ENCODE data around the gene ZFP92. TPM values are rescaled to one million over a fixed set of nuclear protein-coding genes. Genes with fewer than 3 reads are reported as not detected.

Gene ZFP92
- total and polyA plus RNA-seq, 2 of the 8 experiments (the other 6 are each of a cell fraction or from before 2014, with no cell fraction given), result 0.14 to 0.41 TPM

DNA sequence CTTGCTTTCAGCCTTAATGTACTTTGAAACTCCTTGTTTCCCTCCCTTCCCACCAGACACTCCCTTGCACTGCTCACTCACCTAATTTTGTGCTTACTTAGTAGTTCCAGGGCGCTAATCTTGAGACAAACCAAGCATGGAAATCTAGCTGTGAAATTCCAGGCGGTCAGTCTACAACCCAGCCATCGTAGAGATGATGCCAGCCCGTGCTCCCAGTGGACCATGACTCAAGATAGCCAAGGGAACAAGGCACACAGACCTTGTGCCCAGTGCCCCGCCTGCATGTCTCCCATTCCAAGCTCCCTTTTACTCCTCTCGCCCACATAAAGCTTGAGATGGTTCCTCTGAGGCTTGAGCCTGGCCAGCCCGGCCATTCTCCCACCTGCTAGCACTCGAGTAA, 23.5 kb downstream of the ZFP92 start:
- ChIA-PET POLR2A (ENCODE audit: partially characterized antibody) (interaction anchor here (2.0 kb wide), 1 partner anchor 9 kb away, joined by 6 read pairs; no protein-coding TSS in a partner anchor), CTCF (ENCODE audit: partially characterized antibody) (interaction anchor here (1.0 to 1.5 kb wide), 3 partner anchors 11 to 18 kb away, joined by 3 to 4 read pairs (median 3); no protein-coding TSS in a partner anchor)
- DNase-seq (ENCODE audit: low read depth in 1 of 2, low spot score in 2 of 2) (no peak), FAIRE-seq (no peak)
- Histone ChIP-seq H2BK12ac (ENCODE audit: low read depth, low read length) (no peak overlapping the region), H4K91ac (replicated peaks; ENCODE audit: insufficient read length, low read length) (no peak overlapping the region), H2BK20ac (ENCODE audit: low read length) (no peak overlapping the region), H3K14ac (ENCODE audit: insufficient read length) (no peak overlapping the region), H3K4me1 (replicated peaks in 1 of 4; ENCODE audit: control insufficient read depth in 3 of 4, insufficient read depth in 4 of 4, low read length in 3 of 4) (no peaks in the 10 kb centered on the region), H4K8ac (ENCODE audit: extremely low read depth, insufficient read depth, low read length) (no peak overlapping the region), H3K4me3 (ENCODE audit: extremely low read depth in 1 of 4, insufficient read depth in 2 of 4, low read depth in 3 of 4, low read length in 4 of 4) (no peak overlapping the region), H3K27me3 (replicated peaks in 1 of 4; ENCODE audit: control insufficient read depth in 3 of 4, extremely low read depth in 1 of 4, insufficient read depth in 3 of 4, low read length in 3 of 4) (no peaks in the 10 kb centered on the region), H3K79me1 (ENCODE audit: low read depth, low read length) (no peaks in the 10 kb centered on the region), H3K18ac (ENCODE audit: extremely low read depth, low read length) (no peak overlapping the region), H4K20me1 (replicated peaks in 1 of 2; ENCODE audit: control insufficient read depth in 1 of 2, insufficient read depth in 2 of 2, low read length in 2 of 2) (no peaks in the 10 kb centered on the region), H3K4me2 (ENCODE audit: insufficient read depth in 1 of 2, low read depth in 2 of 2, low read length in 2 of 2) (no peak overlapping the region), H3K27ac (ENCODE audit: low read depth, low read length) (no peak overlapping the region), H2BK5ac (ENCODE audit: low read depth, low read length) (no peak overlapping the region), H2BK120ac (replicated peaks; ENCODE audit: low read depth, low read length) (no peak overlapping the region), H3K4ac (replicated peaks; ENCODE audit: insufficient read length, low read depth, low read length) (no peak overlapping the region), H3K9me3 (ENCODE audit: insufficient read depth in 2 of 2, low read depth in 1 of 2, low read length in 1 of 2) (no peaks in the 10 kb centered on the region), H4K5ac (ENCODE audit: insufficient read length, low read depth, low read length) (no peak overlapping the region), H3K36me3 (ENCODE audit: control insufficient read depth in 2 of 4, insufficient read depth in 4 of 4, low read length in 3 of 4) (no peaks in the 10 kb centered on the region), H2AK5ac (ENCODE audit: low read depth, low read length) (no peak overlapping the region), H3K56ac (replicated peaks; ENCODE audit: insufficient read length, low read depth, low read length) (no peak overlapping the region), H3K23me2 (ENCODE audit: low read depth, low read length) (no peaks in the 10 kb centered on the region), H2AFZ (ENCODE audit: low read length) (no peak overlapping the region), H3K9ac (replicated peaks in 1 of 4; ENCODE audit: extremely low read depth in 1 of 4, low read depth in 3 of 4, low read length in 3 of 4) (no peak overlapping the region), H3K79me2 (ENCODE audit: control insufficient read depth in 1 of 2, insufficient read depth in 2 of 2, low read length in 2 of 2) (no peaks in the 10 kb centered on the region), H3K23ac (ENCODE audit: insufficient read length) (no peak overlapping the region), H2BK15ac (ENCODE audit: low read length) (no peak overlapping the region)
- 80% methylated on average over 6 of the region's 8 CpGs; no CpG with 5 or more reads in 1 of the 2 experiments for WGBS, 2 experiments (ENCODE audit: extremely low coverage in 1 of 2, insufficient coverage in 1 of 2, insufficient read length in 1 of 2, insufficient replicate concordance in 2 of 2, low coverage in 1 of 2, low lambda C conversion rate in 2 of 2, missing lambda C conversion rate in 1 of 2)
- TF ChIP-seq CBX8 (IDR thresholded peaks at IDR 0.05; ENCODE audit: borderline replicate concordance, low read depth, low read length) (no peak), SIRT6 (IDR thresholded peaks at IDR 0.05; ENCODE audit: low read length) (no peak), CEBPB (IDR thresholded peaks at IDR 0.05; ENCODE audit: low read depth, low read length) (no peak), EGR1 (IDR thresholded peaks at IDR 0.05; ENCODE audit: borderline replicate concordance, low read depth, low read length) (no peak), BCL11A (IDR thresholded peaks at IDR 0.05; ENCODE audit: low read depth in 2 of 2, low read length in 2 of 2) (no peak), GABPA (IDR thresholded peaks at IDR 0.05; ENCODE audit: borderline replicate concordance, insufficient read depth, low read length) (no peak), EZH2 (IDR thresholded peaks at IDR 0.05; ENCODE audit: low read depth, low read length, severe bottlenecking) (no peak), TAF1 (IDR thresholded peaks at IDR 0.05; ENCODE audit: low read depth, low read length) (no peak)
- TF ChIP-seq, protein P1, sequence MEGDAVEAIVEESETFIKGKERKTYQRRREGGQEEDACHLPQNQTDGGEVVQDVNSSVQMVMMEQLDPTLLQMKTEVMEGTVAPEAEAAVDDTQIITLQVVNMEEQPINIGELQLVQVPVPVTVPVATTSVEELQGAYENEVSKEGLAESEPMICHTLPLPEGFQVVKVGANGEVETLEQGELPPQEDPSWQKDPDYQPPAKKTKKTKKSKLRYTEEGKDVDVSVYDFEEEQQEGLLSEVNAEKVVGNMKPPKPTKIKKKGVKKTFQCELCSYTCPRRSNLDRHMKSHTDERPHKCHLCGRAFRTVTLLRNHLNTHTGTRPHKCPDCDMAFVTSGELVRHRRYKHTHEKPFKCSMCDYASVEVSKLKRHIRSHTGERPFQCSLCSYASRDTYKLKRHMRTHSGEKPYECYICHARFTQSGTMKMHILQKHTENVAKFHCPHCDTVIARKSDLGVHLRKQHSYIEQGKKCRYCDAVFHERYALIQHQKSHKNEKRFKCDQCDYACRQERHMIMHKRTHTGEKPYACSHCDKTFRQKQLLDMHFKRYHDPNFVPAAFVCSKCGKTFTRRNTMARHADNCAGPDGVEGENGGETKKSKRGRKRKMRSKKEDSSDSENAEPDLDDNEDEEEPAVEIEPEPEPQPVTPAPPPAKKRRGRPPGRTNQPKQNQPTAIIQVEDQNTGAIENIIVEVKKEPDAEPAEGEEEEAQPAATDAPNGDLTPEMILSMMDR (IDR thresholded peaks at IDR 0.05; ENCODE audit: control extremely low read depth in 1 of 3, insufficient read depth in 1 of 3, low read depth in 1 of 3, low read length in 3 of 3), result no peak

Measured in H1 (cell line).